ENCODE results near the gene OBP2A.

GRCh38 chr9:135502168-135502872 lies 43.6 kb upstream of the OBP2A start:
- TF ChIP-seq POLR2AphosphoS5 (IDR thresholded peaks at IDR 0.05; ENCODE audit: low read depth, low read length) (no peak; the same call in 1 of the 2 replicates), CBX8 (IDR thresholded peaks at IDR 0.05; ENCODE audit: borderline replicate concordance, low read depth, low read length) (no peak), EZH2 (IDR thresholded peaks at IDR 0.05; ENCODE audit: low read depth, low read length, severe bottlenecking) (no peak), CREB1 (IDR thresholded peaks at IDR 0.05) (no peak), SP1 (IDR thresholded peaks at IDR 0.05; ENCODE audit: low read depth, low read length) (no peak), POLR2A (IDR thresholded peaks at IDR 0.05; ENCODE audit: control extremely low read depth in 1 of 2, low read depth in 2 of 2, low read length in 2 of 2) (no peak)
- TF ChIP-seq, protein P1, sequence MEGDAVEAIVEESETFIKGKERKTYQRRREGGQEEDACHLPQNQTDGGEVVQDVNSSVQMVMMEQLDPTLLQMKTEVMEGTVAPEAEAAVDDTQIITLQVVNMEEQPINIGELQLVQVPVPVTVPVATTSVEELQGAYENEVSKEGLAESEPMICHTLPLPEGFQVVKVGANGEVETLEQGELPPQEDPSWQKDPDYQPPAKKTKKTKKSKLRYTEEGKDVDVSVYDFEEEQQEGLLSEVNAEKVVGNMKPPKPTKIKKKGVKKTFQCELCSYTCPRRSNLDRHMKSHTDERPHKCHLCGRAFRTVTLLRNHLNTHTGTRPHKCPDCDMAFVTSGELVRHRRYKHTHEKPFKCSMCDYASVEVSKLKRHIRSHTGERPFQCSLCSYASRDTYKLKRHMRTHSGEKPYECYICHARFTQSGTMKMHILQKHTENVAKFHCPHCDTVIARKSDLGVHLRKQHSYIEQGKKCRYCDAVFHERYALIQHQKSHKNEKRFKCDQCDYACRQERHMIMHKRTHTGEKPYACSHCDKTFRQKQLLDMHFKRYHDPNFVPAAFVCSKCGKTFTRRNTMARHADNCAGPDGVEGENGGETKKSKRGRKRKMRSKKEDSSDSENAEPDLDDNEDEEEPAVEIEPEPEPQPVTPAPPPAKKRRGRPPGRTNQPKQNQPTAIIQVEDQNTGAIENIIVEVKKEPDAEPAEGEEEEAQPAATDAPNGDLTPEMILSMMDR (IDR thresholded peaks at IDR 0.05; ENCODE audit: control extremely low read depth in 1 of 3, insufficient read depth in 1 of 3, low read depth in 1 of 3, low read length in 3 of 3), result no peak
- TF ChIP-seq, protein P2, sequence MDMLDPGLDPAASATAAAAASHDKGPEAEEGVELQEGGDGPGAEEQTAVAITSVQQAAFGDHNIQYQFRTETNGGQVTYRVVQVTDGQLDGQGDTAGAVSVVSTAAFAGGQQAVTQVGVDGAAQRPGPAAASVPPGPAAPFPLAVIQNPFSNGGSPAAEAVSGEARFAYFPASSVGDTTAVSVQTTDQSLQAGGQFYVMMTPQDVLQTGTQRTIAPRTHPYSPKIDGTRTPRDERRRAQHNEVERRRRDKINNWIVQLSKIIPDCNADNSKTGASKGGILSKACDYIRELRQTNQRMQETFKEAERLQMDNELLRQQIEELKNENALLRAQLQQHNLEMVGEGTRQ (IDR thresholded peaks at IDR 0.05; ENCODE audit: low read length), result no peak

Measured in H1 (cell line).